ENCODE data around the gene USP24. TPM values are rescaled to one million over a fixed set of nuclear protein-coding genes. Genes with fewer than 3 reads are reported as not detected.

USP24 gene
- total RNA-seq, 4 donors from 2014 or later, result 20.9 to 58.6 (median 40.5) TPM

GRCh38 chr1:55021942-55022546, 193.1 kb downstream of the USP24 start:
- no peak overlapping the region for H3K4me3 ChIP-seq (ENCODE audit: low read depth, poor library complexity, severe bottlenecking)
- DNase-seq (ENCODE audit: low spot score in 2 of 2), result peak; percentile 47 to 95
- TF ChIP-seq CTCF (IDR thresholded peaks at IDR 0.05), result peak in 2 of 3 donors; percentile 13 to 64
- no peak for TF ChIP-seq POLR2A (IDR thresholded peaks at IDR 0.05)
- 44 to 45% methylated on average over 15 of the region's 15 CpGs for WGBS, 2 donors
- intact Hi-C loops (cut with DNase I; ENCODE audit: low total_unique reads), result no loop called here

GRCh38 chr1:55018395-55018794, 196.8 kb downstream of the USP24 start:
- TF ChIP-seq CTCF (IDR thresholded peaks at IDR 0.05) (no peak), POLR2A (IDR thresholded peaks at IDR 0.05) (no peak)

More at GRCh38 chr1:55018395-55018794, 196.8 kb downstream of the USP24 start:
- no peak overlapping the region for H3K4me3 ChIP-seq (ENCODE audit: low read depth, poor library complexity, severe bottlenecking)
- no peak for DNase-seq (ENCODE audit: low spot score in 2 of 2)
- WGBS, 2 donors, result 91 to 94% methylated on average over 8 to 9 of the region's 9 CpGs
- intact Hi-C loops (cut with DNase I; ENCODE audit: low total_unique reads), result no loop called here

Small RNA genes lying within 50 kb of the gene (microRNA-seq; reads per million reads assigned to microRNA genes)
- 0 to 2.7 reads per million in 2 donors for gene MIR4422 (ENCODE audit: borderline number of aligned reads in 1 of 2, borderline replicate concordance in 2 of 2)

Other genes starting within 250 kb of the USP24 start
- 1 to 10 TPM; 3.1 to 4.6 (median 4.4) TPM for gene TMEM61, start 234.7 kb downstream of the USP24 start, total RNA-seq
- not detected for gene BSND, start 216.4 kb downstream of the USP24 start, total RNA-seq
- 1 to 10 TPM in 2 of 4 donors, under 1 TPM in 2; 0.25 to 1.2 (median 0.69) TPM for gene PCSK9, start 175.8 kb downstream of the USP24 start, total RNA-seq

All from lower leg skin (tissue), 4 donors.